HEK293 (cell line): Measurements from ENCODE around the gene PHACTR2.

ENCODE experiments used
- FEZF1 ChIP-seq: fragments of 450-650 bp; formaldehyde crosslinking; IDR thresholded peaks from 2 replicates; pipeline ENCODE4 v1.5.1; 2016; ENCODE audit warnings: missing biosample characterization, missing genetic modification characterization
- SALL2 ChIP-seq: fragments of 450-650 bp; formaldehyde crosslinking; IDR thresholded peaks from 2 replicates; pipeline ENCODE4 v1.5.0; 2017; ENCODE audit warnings: missing biosample characterization, mild to moderate bottlenecking, missing genetic modification characterization, borderline replicate concordance
- SETDB1 ChIP-seq: IDR thresholded peaks from one replicate; pipeline ENCODE4 v1.6.1; 2017; ENCODE audit warnings: mild to moderate bottlenecking, low read length, moderate library complexity, mixed read lengths; ENCODE audit not compliant: insufficient read length
- ZNF112 ChIP-seq: fragments of 450-650 bp; formaldehyde crosslinking; IDR thresholded peaks from 2 replicates; pipeline ENCODE4 v1.5.0; 2017; ENCODE audit warnings: missing biosample characterization, missing genetic modification characterization
- ZNF121 ChIP-seq: fragments of 450-650 bp; formaldehyde crosslinking; IDR thresholded peaks from 2 replicates; pipeline ENCODE4 v1.5.1; 2016; ENCODE audit warnings: missing biosample characterization, missing genetic modification characterization
- ZNF146 ChIP-seq: fragments of 450-650 bp; formaldehyde crosslinking; IDR thresholded peaks from 2 replicates; pipeline ENCODE4 v1.5.1; 2016; ENCODE audit warnings: missing biosample characterization, missing genetic modification characterization
- ZNF24 ChIP-seq: fragments of 450-650 bp; formaldehyde crosslinking; IDR thresholded peaks from 2 replicates; pipeline ENCODE4 v1.5.1; 2016; ENCODE audit warnings: missing biosample characterization, missing genetic modification characterization
- ZNF596 ChIP-seq: fragments of 450-650 bp; IDR thresholded peaks from 2 replicates; pipeline ENCODE4 v1.5.0; 2018; ENCODE audit warnings: missing biosample characterization, mild to moderate bottlenecking, missing genetic modification characterization, moderate library complexity
- ZNF670 ChIP-seq: fragments of 450-650 bp; formaldehyde crosslinking; IDR thresholded peaks from 2 replicates; pipeline ENCODE4 v1.5.1; 2016; ENCODE audit warnings: missing biosample characterization, missing genetic modification characterization, low read depth
- ZNF704 ChIP-seq: fragments of 450-650 bp; formaldehyde crosslinking; IDR thresholded peaks from 2 replicates; pipeline ENCODE4 v1.5.1; 2016; ENCODE audit warnings: missing biosample characterization, missing genetic modification characterization
- ZNF768 ChIP-seq: fragments of 450-650 bp; formaldehyde crosslinking; IDR thresholded peaks from 2 replicates; pipeline ENCODE4 v1.5.1; 2018; ENCODE audit warnings: missing biosample characterization, mild to moderate bottlenecking, missing genetic modification characterization
- ZNF837 ChIP-seq: fragments of 450-650 bp; formaldehyde crosslinking; IDR thresholded peaks from 2 replicates; pipeline ENCODE4 v1.5.1; 2016; ENCODE audit warnings: missing biosample characterization, missing genetic modification characterization
- TF ChIP-seq, protein P1 (sequence below): fragments of 450-650 bp; formaldehyde crosslinking; IDR thresholded peaks from 2 replicates; pipeline ENCODE4 v1.5.1; 2016; ENCODE audit warnings: missing biosample characterization, missing genetic modification characterization

GRCh38 chr6:143840595-143841265, 163.0 kb downstream of the PHACTR2 start:
- TF ChIP-seq SALL2 (no peak), SETDB1 (no peak), ZNF24 (tag by site-specific recombination) (no peak), ZNF121 (tag by site-specific recombination) (no peak), ZNF596 (tag by site-specific recombination) (no peak), ZNF146 (tag by site-specific recombination) (no peak), ZNF112 (no peak), ZNF704 (tag by site-specific recombination) (no peak), ZNF670 (no peak), FEZF1 (tag by site-specific recombination) (no peak), ZNF837 (tag by site-specific recombination) (no peak), ZNF768 (tag by site-specific recombination) (no peak)
- TF ChIP-seq, protein P1, sequence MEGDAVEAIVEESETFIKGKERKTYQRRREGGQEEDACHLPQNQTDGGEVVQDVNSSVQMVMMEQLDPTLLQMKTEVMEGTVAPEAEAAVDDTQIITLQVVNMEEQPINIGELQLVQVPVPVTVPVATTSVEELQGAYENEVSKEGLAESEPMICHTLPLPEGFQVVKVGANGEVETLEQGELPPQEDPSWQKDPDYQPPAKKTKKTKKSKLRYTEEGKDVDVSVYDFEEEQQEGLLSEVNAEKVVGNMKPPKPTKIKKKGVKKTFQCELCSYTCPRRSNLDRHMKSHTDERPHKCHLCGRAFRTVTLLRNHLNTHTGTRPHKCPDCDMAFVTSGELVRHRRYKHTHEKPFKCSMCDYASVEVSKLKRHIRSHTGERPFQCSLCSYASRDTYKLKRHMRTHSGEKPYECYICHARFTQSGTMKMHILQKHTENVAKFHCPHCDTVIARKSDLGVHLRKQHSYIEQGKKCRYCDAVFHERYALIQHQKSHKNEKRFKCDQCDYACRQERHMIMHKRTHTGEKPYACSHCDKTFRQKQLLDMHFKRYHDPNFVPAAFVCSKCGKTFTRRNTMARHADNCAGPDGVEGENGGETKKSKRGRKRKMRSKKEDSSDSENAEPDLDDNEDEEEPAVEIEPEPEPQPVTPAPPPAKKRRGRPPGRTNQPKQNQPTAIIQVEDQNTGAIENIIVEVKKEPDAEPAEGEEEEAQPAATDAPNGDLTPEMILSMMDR, result no peak
